ENCODE data around the gene GABRB3. TPM values are rescaled to one million over a fixed set of nuclear protein-coding genes. Genes with fewer than 3 reads are reported as not detected.

The GABRB3 gene
- total and polyA plus RNA-seq, 10 donors, result 0.09 to 7.0 (median 1.2) TPM

- H3K9me3 ChIP-seq, result peaks cover 0 to 75% (median 31%) of the 10 kb centered on the region in 8 donors
- WGBS, 5 donors, result 70 to 80% (median 71%) methylated on average over 8 of the region's 8 CpGs
- H3K36me3 ChIP-seq, result no peaks in the 10 kb centered on the region
- H3K27me3 ChIP-seq (replicated peaks in 1 of 7), result no peaks in the 10 kb centered on the region
- no peak for TF ChIP-seq POLR2AphosphoS5 (IDR thresholded peaks at IDR 0.05)
- no peak for TF ChIP-seq CTCF (IDR thresholded peaks at IDR 0.05 in 8 of 11, conservative IDR thresholded peaks at IDR 0.05 in 3 of 11)
- no peak for TF ChIP-seq POLR2A (IDR thresholded peaks at IDR 0.05)
- no peak overlapping the region for H3K4me3 ChIP-seq
- DNase-seq, result no peak
- no peaks in the 10 kb centered on the region for H3K4me1 ChIP-seq
- H3K27ac ChIP-seq, result no peak overlapping the region
- intact Hi-C loops (cut with DNase I; ENCODE audit: low total_unique reads), result no loop called here
Observed at GRCh38 chr15:26521130-26521529, 251.7 kb downstream of the GABRB3 start.

DNA sequence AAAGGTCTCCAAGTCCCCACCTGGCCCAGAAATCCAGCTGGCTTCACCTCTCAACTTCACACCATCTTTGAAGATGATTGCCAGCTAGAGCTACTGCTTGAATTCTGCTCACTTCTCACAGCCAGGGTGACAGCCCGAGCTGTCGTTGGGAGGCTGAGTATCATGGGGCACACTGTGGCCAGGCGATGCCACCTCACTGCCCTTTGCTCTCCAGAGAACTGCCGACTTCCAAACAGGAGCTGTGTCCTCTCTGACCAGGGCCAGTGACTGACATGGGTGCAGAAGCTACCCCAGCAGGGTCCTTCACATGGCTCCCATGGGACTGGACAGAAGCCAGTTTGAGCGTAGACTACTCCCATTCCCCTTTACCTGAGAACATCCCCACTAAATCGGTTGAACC is 254.0 kb downstream of the GABRB3 start:
- H3K27me3 ChIP-seq (replicated peaks in 1 of 7), result no peaks in the 10 kb centered on the region
- H3K4me1 ChIP-seq, result no peaks in the 10 kb centered on the region
- H3K9me3 ChIP-seq, result peaks cover 0 to 68% (median 24%) of the 10 kb centered on the region in 8 donors
- DNase-seq, result no peak
- WGBS, 5 donors, result 82 to 91% (median 89%) methylated on average over 6 of the region's 6 CpGs
- intact Hi-C loops (cut with DNase I; ENCODE audit: low total_unique reads), result no loop called here
- no peak overlapping the region for H3K4me3 ChIP-seq
- TF ChIP-seq CTCF (IDR thresholded peaks at IDR 0.05 in 8 of 11, conservative IDR thresholded peaks at IDR 0.05 in 3 of 11), result no peak
- TF ChIP-seq POLR2AphosphoS5 (IDR thresholded peaks at IDR 0.05), result no peak
- no peak for TF ChIP-seq POLR2A (IDR thresholded peaks at IDR 0.05)
- no peak overlapping the region for H3K27ac ChIP-seq
- H3K36me3 ChIP-seq, result no peaks in the 10 kb centered on the region

- TF ChIP-seq POLR2AphosphoS5 (IDR thresholded peaks at IDR 0.05) (no peak), POLR2A (IDR thresholded peaks at IDR 0.05) (no peak), CTCF (IDR thresholded peaks at IDR 0.05 in 8 of 11, conservative IDR thresholded peaks at IDR 0.05 in 3 of 11) (no peak)
- intact Hi-C loops (cut with DNase I; ENCODE audit: low total_unique reads), result no loop called here
- Histone ChIP-seq H3K9me3 (peaks cover 0 to 69% (median 36%) of the 10 kb centered on the region in 8 donors), H3K4me3 (no peak overlapping the region), H3K4me1 (no peaks in the 10 kb centered on the region), H3K36me3 (no peaks in the 10 kb centered on the region), H3K27ac (no peak overlapping the region), H3K27me3 (replicated peaks in 1 of 7) (no peaks in the 10 kb centered on the region)
- WGBS, 5 donors, result 79 to 89% (median 83%) methylated on average over 14 to 16 of the region's 16 CpGs
- DNase-seq, result no peak
Observed at GRCh38 chr15:26516102-26516980, 256.5 kb downstream of the GABRB3 start.

- Histone ChIP-seq H3K4me1 (no peaks in the 10 kb centered on the region), H3K27ac (no peak overlapping the region), H3K9me3 (peaks cover 0 to 35% (median 5%) of the 10 kb centered on the region in 8 donors), H3K36me3 (no peaks in the 10 kb centered on the region), H3K4me3 (no peak overlapping the region), H3K27me3 (replicated peaks in 1 of 7) (no peaks in the 10 kb centered on the region)
- intact Hi-C loops (cut with DNase I; ENCODE audit: low total_unique reads), result no loop called here
- DNase-seq, result no peak
- TF ChIP-seq CTCF (IDR thresholded peaks at IDR 0.05 in 8 of 11, conservative IDR thresholded peaks at IDR 0.05 in 3 of 11), result no peak
- no peak for TF ChIP-seq POLR2A (IDR thresholded peaks at IDR 0.05)
- TF ChIP-seq POLR2AphosphoS5 (IDR thresholded peaks at IDR 0.05), result no peak
Observed at GRCh38 chr15:26504009-26504408, 268.9 kb downstream of the GABRB3 start.

Measured in spleen (tissue), 11 donors.